ENCODE measurements around the gene FAM234A.

Gene FAM234A

DNA sequence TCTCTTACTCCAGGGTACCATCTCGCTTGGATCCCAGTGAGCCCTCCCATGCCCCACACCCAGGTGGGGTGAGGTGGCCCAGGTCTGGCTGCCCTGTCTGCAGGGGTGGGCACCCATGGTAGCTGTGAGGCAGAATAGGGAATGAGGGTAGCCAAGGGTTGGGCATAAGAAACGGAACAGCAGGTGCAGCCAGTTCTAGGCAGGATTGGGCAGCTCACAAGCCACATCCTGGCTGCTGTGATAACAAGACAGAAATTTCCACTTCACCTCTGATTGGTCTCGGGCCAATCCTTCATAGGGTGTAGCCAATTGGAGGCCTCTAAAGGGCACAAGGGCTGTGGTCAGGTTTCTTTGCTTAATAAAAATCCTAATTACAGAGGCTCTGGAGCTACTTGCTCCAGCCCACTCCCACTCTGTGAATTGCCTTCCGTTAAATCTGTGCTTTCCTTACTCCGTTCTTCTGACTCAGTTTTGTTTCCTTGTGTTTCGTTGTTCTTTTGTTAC lies 44.3 kb downstream of the FAM234A start:
- no peak overlapping the region for H3K4me3 ChIP-seq (ENCODE audit: low read depth, low read length)
- DNase-seq (ENCODE audit: low read depth): no peak

DNA sequence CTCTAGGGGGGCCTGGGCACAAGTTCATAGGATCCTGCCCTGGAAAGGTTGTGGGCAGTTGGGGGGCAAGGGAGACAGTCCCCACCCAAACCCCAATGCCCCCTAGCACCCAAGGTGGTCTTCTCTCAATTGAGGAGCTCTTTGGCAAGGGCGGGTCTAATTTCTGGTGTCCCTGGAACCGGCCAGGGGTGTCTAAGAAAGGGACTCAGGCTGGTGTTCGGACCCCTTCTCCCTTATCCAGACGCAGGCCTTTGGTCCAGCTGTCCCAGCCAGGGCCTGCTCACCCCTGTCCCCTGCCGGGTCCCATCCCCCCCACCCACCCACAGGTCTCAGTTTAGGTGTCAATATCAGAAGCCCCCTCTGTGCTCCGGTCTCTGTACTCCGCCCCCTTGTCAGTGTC lies 44.9 kb downstream of the FAM234A start:
- H3K4me3 ChIP-seq (ENCODE audit: low read depth, low read length): no peak overlapping the region
- DNase-seq (ENCODE audit: low read depth): no peak

DNA sequence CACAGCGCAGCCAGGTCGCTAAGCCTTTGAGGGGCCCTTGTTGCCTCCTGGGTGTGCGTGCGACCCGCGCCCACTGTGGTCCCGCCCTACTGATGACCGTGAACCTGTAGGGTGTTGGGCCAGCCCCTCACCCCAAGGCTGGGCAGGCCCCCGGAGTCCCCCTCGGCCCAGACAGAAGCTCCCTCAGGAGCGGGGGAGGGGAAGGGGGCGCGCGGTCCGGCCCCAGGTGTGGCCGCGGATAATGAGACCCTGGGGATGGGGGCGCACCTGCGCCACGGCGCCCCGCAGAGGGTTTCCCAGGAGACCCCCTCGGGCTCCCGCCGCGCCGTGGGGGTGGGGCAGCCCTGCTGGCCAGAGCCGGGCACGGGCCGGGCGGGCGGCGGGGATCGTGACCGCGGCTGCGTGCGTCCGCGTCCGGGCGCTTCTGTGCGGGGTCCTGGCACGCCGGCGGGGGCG lies 45.4 kb downstream of the FAM234A start:
- peak overlapping the region; percentile 13 for H3K4me3 ChIP-seq (ENCODE audit: low read depth, low read length)
- DNase-seq (ENCODE audit: low read depth): no peak

GRCh38 chr16:280552-280951 lies 45.9 kb downstream of the FAM234A start, which contains the start of gene ARHGDIG:
Gene ARHGDIG (plus strand): TSS chr16:280591. CDS start chr16:280681, 90 bp downstream.
- no peak for DNase-seq (ENCODE audit: low read depth)
- peak within 1 kb of the TSS; percentile 38 for H3K4me3 ChIP-seq (ENCODE audit: low read depth, low read length)

DNA sequence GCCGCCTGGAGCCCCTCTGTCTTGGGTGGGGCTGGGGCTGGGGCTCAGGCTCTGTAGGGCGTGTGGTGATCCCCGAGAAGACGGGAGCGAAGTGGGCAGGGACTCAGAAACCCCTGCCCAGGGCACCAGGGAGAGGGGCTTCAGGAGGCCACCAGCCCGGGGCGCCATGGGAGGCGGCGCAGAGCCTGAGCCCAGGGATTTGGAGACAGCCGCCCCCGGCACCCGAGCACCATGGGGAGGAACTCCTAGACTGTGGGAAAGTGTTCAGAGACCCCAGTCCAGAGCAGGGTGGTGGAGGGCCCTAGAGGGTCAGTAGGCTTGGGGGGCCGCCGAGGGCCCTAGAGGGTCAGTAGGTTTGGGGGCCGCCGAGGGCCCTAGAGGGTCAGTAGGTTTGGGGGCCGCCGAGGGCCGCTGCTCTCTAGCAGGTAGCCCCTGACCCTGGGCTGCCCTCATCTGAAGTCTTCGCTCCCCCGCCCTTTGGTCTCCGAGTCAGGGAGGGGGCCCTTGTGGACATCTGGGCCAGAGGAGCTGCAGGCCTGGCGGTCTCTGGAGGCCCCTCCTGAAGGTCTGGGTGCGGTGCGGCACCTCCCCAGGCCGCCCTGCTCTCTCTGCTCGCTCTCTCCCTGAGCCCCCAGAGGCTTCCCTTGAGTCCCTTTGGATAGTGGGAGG lies 46.5 kb downstream of the FAM234A start:
- no peak for DNase-seq (ENCODE audit: low read depth)

DNA sequence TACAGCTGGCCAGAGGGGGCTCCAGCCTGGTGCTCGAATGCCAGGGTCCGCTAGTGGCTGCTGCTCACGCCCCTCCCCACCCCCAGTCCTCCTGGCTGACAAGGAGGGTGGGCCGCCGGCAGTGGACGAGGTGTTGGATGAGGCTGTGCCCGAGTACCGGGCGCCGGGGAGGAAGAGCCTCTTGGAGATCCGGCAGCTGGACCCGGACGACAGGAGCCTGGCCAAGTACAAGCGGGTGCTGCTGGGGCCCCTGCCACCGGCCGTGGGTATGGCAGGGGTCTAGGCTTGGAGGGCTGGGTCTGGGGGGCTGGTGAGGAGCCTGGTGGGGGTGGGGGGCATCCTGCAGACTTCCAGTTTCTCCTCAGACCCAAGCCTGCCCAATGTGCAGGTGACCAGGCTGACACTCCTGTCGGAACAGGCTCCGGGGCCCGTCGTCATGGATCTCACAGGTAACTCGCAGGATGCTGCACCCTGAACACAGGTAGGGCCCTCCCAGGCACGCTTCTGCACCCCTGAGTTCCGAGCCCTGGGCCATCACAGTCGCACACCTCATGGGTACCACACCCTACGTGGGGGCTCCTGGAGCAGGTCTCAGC lies 47.1 kb downstream of the FAM234A start:
- no peak for DNase-seq (ENCODE audit: low read depth)
- H3K4me3 ChIP-seq (ENCODE audit: low read depth, low read length): no peak overlapping the region

More for the DNA sequence above, 46.5 kb downstream of the FAM234A start:
- H3K4me3 ChIP-seq (ENCODE audit: low read depth, low read length): peak overlapping the region; percentile 38

- no peak overlapping the region for H3K4me3 ChIP-seq (ENCODE audit: low read depth, low read length)
- no peak for DNase-seq (ENCODE audit: low read depth)
These were observed 47.9 kb downstream of the FAM234A start for GRCh38 chr16:282491-282890.

DNA sequence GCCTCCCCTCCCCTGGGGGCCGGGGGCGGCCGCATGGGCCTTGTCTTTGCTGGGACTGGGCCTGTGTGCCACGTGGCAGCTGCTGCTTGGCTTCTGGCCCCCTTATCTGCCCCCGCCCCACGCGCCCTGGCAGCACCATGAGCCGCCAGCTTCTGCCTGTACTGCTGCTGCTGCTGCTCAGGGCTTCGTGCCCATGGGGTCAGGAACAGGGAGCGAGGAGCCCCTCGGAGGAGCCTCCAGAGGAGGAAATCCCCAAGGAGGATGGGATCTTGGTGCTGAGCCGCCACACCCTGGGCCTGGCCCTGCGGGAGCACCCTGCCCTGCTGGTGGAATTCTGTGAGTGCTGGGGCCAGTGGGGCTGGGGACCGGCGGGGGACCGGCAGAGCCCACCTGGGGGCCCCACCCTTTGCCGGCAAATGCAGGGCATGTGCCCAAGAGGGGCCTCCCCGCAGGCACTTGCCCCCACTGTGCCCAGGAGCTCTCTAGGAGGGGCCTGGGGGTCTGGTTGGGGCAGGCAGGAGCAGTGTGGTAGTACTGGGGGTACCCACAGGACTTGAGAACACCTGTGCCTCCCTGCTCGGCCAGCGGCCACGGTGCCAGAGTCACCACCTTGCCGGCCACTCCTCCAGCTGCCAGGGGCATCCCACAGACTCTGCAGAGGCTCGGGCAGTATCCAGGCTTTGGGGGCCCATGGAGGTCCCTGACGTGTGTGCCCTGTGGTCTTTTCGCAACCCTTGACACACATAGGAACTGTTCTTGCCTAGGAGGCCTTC lies 48.6 kb downstream of the FAM234A start, which contains the start of gene PDIA2:
TSS of gene PDIA2 (plus strand) at position 132 of the 773 bp plus-strand sequence. CDS start at position 138, 6 bp downstream.
- no peak within 1 kb of the TSS for H3K4me3 ChIP-seq (ENCODE audit: low read depth, low read length)
- no peak for DNase-seq (ENCODE audit: low read depth)

DNA sequence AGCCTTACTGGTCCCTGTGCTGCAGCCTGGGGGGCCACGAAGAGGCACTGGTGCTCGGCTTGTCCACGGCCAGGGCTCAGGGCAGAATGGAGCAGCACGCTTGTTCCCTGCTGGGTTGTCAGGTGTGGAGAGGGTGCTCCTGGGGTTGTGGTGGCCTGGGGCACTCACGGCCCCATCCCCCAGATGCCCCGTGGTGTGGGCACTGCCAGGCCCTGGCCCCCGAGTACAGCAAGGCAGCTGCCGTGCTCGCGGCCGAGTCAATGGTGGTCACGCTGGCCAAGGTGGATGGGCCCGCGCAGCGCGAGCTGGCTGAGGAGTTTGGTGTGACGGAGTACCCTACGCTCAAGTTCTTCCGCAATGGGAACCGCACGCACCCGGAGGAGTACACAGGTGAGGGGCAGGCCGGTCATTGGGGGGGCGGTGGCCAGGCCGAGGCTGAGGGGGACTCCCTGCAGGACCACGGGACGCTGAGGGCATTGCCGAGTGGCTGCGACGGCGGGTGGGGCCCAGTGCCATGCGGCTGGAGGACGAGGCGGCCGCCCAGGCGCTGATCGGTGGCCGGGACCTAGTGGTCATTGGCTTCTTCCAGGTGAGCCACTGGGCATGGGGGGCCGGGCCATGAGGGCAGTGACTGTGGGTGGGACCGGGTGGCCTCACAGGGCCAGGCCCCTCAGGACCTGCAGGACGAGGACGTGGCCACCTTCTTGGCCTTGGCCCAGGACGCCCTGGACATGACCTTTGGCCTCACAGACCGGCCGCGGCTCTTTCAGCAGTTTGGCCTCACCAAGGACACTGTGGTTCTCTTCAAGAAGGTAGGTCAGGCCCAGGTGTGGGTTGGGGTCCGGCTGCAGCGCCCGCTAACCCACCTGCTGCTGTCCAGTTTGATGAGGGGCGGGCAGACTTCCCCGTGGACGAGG lies 49.8 kb downstream of the FAM234A start:
- no peak overlapping the region for H3K4me3 ChIP-seq (ENCODE audit: low read depth, low read length)
- no peak for DNase-seq (ENCODE audit: low read depth)

GRCh38 chr16:285146-286055 lies 50.8 kb downstream of the FAM234A start:
- no peak overlapping the region for H3K4me3 ChIP-seq (ENCODE audit: low read depth, low read length)
- DNase-seq (ENCODE audit: low read depth): no peak

DNA sequence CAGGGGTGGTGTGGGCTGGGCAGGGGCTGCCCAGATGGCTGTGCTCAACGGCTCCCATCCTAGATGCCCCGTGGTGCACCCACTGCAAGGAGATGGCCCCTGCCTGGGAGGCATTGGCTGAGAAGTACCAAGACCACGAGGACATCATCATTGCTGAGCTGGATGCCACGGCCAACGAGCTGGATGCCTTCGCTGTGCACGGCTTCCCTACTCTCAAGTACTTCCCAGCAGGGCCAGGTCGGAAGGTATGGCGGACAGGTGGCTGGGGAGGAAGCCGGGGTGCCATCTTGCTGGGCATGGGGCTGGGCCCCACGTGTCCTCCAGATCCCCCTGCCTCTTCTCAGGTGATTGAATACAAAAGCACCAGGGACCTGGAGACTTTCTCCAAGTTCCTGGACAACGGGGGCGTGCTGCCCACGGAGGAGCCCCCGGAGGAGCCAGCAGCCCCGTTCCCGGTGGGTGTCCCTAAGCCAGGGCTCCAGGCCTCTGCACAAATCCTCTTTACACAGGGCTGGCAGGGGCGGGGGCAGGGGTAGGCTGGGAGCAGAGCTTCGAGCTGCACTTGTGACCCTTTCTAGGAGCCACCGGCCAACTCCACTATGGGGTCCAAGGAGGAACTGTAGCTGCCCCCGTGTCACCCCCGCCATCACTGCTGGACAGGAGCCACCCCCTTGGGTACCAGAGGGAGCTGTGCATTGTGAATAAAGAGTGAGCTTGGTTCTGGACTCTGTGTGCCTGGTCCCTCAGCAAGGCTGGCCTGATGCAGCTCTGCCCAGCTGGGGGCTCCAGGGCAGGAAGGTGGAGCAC lies 52.1 kb downstream of the FAM234A start:
- no peak overlapping the region for H3K4me3 ChIP-seq (ENCODE audit: low read depth, low read length)
- no peak for DNase-seq (ENCODE audit: low read depth)

- DNase-seq (ENCODE audit: low read depth): no peak
These were observed 52.7 kb downstream of the FAM234A start for GRCh38 chr16:287298-287811.

DNA sequence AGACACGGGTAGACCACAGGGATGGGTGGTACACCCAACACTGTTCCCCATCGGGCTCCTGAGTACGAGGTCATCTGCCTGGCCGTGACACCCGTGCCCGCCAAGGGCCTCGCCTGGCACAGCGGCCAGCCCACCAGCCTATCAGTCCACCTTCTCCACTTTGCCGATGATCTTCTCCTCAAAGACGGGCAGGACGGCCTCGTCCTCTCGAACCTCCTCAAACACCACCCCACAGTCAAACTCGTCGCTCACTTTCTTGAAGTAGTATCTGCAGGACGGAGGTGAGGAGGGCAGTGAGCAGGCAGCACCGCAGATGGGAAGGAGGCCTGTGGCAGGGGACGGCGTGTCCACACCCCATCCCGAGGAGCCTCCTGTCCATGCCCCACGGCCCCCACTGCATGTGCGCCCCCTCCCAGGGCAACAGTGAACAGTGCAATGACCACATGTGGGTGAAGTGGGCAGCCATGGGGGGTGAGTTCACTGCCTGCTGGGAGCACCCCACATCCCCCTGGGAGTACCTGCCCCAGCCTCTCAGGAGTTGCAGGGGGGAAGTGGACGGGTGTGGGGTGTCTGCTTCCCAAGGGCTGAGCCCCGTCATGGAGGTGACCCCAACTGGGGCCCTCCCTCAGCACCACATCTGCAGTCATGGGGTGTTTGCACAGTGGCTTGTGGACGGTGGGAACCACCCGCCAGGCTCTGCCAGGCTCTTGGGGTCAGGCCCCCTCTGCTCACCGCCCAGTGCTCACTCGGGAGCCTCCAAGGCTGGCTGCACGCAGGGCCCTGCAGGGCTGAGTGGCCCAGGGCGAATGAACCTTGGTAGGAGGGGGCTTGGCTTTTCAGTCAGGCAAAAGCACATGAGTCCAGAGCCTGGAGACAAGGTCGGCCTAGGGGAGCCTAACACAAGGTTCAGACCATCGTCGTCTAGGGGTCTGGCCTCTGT lies 53.6 kb downstream of the FAM234A start:
- no peak overlapping the region for H3K4me3 ChIP-seq (ENCODE audit: low read depth, low read length)
- DNase-seq (ENCODE audit: low read depth): no peak

More at GRCh38 chr16:287298-287811, 52.7 kb downstream of the FAM234A start:
- H3K4me3 ChIP-seq (ENCODE audit: low read depth, low read length): no peak overlapping the region

- DNase-seq (ENCODE audit: low read depth): no peak
- H3K4me3 ChIP-seq (ENCODE audit: low read depth, low read length): no peak overlapping the region
These were observed 54.9 kb downstream of the FAM234A start for GRCh38 chr16:289395-289997.

DNA sequence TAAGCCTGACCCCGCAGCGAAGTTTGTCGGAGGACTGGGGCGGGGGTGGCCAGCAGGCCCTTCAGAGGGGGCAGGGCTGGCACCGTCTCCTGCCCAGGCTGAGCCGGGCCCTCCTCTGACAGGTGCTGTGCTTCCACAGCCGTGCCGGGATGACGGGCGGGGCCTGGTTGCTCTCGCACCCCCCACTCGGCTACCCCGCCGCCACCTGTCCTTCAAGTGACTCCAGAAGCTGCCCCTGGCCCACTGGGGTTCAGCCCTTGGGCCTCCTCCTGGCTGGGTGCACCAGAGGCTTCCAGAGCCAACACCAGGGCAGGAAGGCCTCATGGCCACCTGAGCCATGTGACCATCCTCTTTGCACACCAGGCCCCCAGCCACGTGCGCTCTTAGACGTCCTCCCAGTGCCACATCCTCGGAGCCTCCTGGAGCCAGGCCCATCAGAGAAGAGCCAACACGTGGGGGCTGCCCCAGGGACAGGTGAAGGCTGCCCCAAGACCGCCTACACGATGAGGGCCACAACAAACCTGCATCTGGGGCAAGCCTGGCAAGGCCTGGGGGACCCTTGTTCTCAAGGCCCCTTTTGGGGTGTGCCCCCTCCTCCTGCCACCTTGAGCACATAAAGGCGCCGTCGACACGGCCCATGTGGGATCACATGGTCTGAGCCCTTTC lies 55.5 kb downstream of the FAM234A start:
- DNase-seq (ENCODE audit: low read depth): no peak
- no peak overlapping the region for H3K4me3 ChIP-seq (ENCODE audit: low read depth, low read length)

Measured in skeletal muscle cell (primary cell).